Osteocyte (in vitro differentiated cells): ENCODE results near the gene ADAP1. TPM values are rescaled to one million over a fixed set of nuclear protein-coding genes. Genes with fewer than 3 reads are reported as not detected.

Experiments
- DNase-seq: peaks from one replicate; pipeline ENCODE4 v3.0.0; 2021; ENCODE audit warnings: mixed read lengths; ENCODE audit not compliant: unreplicated experiment; ENCODE audit errors: extremely low spot score
- H3K27ac Mint-ChIP-seq: one replicate; pipeline ENCODE4 v1.8.0; 2021; ENCODE audit warnings: mild to moderate bottlenecking, mixed read lengths; ENCODE audit not compliant: unreplicated experiment
- H3K27me3 Mint-ChIP-seq: one replicate; pipeline ENCODE4 v1.8.0; 2021; ENCODE audit warnings: mixed read lengths; ENCODE audit not compliant: unreplicated experiment
- H3K36me3 Mint-ChIP-seq: one replicate; pipeline ENCODE4 v1.8.0; 2021; ENCODE audit warnings: mixed read lengths; ENCODE audit not compliant: unreplicated experiment
- H3K4me1 Mint-ChIP-seq: one replicate; pipeline ENCODE4 v1.8.0; 2021; ENCODE audit warnings: mixed read lengths; ENCODE audit not compliant: unreplicated experiment
- H3K4me3 Mint-ChIP-seq: one replicate; pipeline ENCODE4 v1.8.0; 2021; ENCODE audit warnings: mild to moderate bottlenecking, moderate library complexity, mixed read lengths; ENCODE audit not compliant: unreplicated experiment
- H3K9me3 Mint-ChIP-seq: one replicate; pipeline ENCODE4 v1.8.0; 2021; ENCODE audit warnings: mixed read lengths; ENCODE audit not compliant: unreplicated experiment
- total RNA-seq: library from RNA; stranded (reverse); gene quantifications from 2 replicates; pipeline ENCODE4 v1.2.1, GENCODE V29; 2021
- TF ChIP-seq, protein P1 (sequence below): fragments of 200-600 bp; sonication (generic); IDR thresholded peaks from 2 replicates; pipeline ENCODE4 v1.5.0; 2021; ENCODE audit warnings: antibody characterized with exemption, mild to moderate bottlenecking, moderate library complexity

ADAP1 gene
- total RNA-seq, 1 donor from 2014 or later: 5.8 TPM

DNA sequence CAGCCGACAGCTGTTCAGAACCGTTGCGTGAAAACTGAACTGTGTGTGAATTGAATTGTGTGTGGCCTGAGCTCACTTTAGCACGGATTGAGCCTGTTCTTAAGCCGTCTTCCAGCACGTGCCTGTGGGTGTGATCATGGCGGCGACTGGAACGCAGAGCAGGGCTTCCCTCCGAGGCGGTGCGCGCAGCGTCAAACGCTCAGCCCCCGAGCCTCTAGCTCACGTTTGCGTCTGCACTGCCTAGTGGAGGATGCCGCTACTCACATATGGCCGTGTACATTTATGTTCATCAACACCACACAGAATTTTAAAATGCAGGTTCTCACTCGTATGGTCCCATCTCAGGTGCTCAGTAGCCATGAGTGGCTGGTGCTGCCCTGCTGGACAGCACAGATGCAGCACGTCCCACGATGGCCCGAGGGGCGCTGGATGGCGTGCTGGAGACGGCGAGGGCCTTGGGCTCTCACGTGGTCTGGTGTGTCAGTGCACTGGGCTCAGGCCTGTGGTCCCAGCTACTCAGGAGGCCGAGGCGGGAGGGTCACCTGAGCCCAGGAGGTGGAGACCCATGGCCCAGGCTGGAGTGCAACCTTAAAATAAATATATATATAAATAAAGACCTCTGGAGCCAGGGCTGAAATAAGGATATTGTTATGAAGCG, 100.2 kb downstream of the ADAP1 start:
- TF ChIP-seq, protein P1, sequence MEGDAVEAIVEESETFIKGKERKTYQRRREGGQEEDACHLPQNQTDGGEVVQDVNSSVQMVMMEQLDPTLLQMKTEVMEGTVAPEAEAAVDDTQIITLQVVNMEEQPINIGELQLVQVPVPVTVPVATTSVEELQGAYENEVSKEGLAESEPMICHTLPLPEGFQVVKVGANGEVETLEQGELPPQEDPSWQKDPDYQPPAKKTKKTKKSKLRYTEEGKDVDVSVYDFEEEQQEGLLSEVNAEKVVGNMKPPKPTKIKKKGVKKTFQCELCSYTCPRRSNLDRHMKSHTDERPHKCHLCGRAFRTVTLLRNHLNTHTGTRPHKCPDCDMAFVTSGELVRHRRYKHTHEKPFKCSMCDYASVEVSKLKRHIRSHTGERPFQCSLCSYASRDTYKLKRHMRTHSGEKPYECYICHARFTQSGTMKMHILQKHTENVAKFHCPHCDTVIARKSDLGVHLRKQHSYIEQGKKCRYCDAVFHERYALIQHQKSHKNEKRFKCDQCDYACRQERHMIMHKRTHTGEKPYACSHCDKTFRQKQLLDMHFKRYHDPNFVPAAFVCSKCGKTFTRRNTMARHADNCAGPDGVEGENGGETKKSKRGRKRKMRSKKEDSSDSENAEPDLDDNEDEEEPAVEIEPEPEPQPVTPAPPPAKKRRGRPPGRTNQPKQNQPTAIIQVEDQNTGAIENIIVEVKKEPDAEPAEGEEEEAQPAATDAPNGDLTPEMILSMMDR: no peak
- H3K4me3 Mint-ChIP-seq: no peak overlapping the region
- DNase-seq: no peak
- H3K27ac Mint-ChIP-seq: no peak overlapping the region
- no peaks in the 10 kb centered on the region for H3K4me1 Mint-ChIP-seq
- H3K27me3 Mint-ChIP-seq: no peaks in the 10 kb centered on the region
- peaks cover 49% of the 10 kb centered on the region for H3K36me3 Mint-ChIP-seq
- no peaks in the 10 kb centered on the region for H3K9me3 Mint-ChIP-seq

DNA sequence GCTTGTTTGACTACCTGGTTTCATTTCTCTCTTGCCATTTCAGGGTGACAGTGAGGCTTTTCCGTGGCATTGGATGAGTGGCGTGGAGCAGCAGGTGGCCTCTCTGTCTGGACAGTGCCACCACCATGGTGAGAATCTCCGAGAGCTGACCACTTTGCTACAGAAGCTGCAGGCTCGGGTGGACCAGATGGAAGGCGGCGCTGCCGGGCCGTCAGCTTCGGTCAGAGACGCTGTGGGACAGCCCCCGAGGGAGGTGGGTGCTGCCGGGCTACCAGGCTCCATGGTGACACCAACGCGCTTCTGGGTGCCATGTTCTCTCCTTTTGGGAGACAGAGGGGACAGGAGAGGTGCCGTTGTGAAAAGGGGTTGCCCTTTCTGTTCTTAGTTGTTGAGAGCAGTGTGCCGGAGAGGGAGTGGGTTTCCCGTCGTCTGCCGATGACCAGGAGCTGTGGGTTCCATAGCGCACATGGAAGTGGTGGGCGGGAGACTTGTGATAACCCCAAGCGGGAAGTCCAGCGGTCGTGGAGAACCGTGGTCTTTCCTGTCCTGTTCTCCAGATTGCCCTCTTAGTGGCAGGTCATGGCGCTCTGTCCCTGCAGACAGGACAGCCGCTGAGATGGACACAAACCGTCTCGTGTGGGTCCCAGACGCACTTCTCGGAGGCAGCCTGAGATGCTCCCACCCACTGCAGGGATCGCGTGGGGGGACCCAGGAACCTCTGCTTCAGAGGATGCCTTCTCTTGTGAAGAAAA, 100.9 kb downstream of the ADAP1 start:
- no peaks in the 10 kb centered on the region for H3K9me3 Mint-ChIP-seq
- H3K4me1 Mint-ChIP-seq: no peaks in the 10 kb centered on the region
- TF ChIP-seq, protein P1: no peak
- no peak overlapping the region for H3K27ac Mint-ChIP-seq
- peaks cover 51% of the 10 kb centered on the region for H3K36me3 Mint-ChIP-seq
- no peak for DNase-seq
- H3K4me3 Mint-ChIP-seq: no peak overlapping the region
- no peaks in the 10 kb centered on the region for H3K27me3 Mint-ChIP-seq

DNA sequence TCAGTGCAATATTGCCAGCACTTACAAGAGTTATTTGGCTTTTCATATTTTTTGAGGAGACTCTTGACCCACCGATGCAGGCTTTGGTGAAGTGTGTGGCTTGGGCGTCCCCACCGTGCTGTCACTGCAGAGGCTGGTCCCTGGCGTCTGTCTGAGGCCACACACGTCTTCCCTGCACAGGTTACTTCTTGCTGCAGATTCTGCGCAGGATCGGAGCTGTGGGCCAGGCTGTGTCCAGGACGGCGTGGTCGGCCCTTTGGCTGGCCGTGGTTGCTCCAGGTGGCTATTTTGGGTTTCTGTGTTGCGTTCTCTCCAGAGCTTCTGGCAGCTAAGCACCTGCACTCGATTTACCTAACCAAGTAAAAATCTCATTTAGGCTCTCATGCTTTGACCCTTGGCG, 103.3 kb downstream of the ADAP1 start:
- Mint-ChIP-seq H3K27ac (no peak overlapping the region), H3K4me3 (no peak overlapping the region), H3K4me1 (no peaks in the 10 kb centered on the region), H3K9me3 (no peaks in the 10 kb centered on the region), H3K36me3 (peaks cover 43% of the 10 kb centered on the region), H3K27me3 (no peaks in the 10 kb centered on the region)
- TF ChIP-seq, protein P1: no peak
- no peak for DNase-seq

DNA sequence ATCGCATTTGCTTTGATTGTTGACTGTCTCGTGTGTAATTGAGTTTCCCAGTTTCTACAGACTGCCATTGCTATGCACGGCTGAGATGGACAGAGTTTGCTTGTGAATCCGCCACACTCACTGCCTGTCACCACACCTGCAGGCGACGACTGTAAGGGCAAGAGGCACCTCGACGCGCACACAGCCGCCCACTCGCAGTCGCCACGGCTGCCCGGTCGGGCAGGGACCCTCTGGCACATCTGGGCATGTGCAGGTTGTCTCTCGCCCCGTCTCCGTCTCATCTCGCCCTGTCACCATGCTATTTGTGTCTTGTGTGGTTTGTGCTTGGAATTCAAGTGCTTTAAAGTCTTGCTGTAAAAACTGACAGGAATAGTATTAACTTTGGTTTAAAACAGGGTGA, 104.7 kb downstream of the ADAP1 start:
- H3K9me3 Mint-ChIP-seq: no peaks in the 10 kb centered on the region

DNA sequence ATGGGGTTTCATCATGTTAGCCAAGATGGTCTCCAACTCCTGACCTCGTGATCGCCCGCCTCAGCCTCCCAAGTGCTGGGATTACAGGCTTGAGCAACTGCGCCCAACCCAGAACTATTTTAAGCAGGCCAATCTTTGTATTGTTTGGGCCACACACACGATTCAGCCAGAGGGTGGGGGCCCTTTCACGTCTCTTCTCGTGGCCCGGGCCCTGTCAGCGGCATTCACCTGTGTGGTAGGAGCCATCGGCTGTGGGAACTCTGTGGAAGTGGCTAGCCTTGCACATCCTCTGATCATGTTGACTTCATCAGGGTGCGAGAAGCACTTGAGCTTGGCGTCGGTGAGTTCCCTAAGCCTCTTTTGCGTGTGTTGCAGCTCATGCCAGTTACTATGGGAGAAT, 105.3 kb downstream of the ADAP1 start:
- Mint-ChIP-seq H3K4me3 (no peak overlapping the region), H3K9me3 (no peaks in the 10 kb centered on the region), H3K36me3 (peaks cover 34% of the 10 kb centered on the region), H3K4me1 (no peaks in the 10 kb centered on the region), H3K27ac (no peak overlapping the region), H3K27me3 (no peaks in the 10 kb centered on the region)
- DNase-seq: no peak
- TF ChIP-seq, protein P1: no peak

More for the DNA sequence above, 104.7 kb downstream of the ADAP1 start:
- TF ChIP-seq, protein P1: no peak
- H3K27ac Mint-ChIP-seq: peak overlapping the region; percentile 31
- no peak for DNase-seq
- H3K27me3 Mint-ChIP-seq: no peaks in the 10 kb centered on the region
- H3K36me3 Mint-ChIP-seq: peaks cover 39% of the 10 kb centered on the region
- H3K4me1 Mint-ChIP-seq: no peaks in the 10 kb centered on the region
- H3K4me3 Mint-ChIP-seq: no peak overlapping the region
